GM04503 (cell line): Measurements from ENCODE around the gene AMPD2.

Source experiments
- DNase-seq: peaks from one replicate; pipeline ENCODE4 v3.0.0-alpha.2; 2012; ENCODE audit warnings: low read depth

AMPD2 gene

DNA sequence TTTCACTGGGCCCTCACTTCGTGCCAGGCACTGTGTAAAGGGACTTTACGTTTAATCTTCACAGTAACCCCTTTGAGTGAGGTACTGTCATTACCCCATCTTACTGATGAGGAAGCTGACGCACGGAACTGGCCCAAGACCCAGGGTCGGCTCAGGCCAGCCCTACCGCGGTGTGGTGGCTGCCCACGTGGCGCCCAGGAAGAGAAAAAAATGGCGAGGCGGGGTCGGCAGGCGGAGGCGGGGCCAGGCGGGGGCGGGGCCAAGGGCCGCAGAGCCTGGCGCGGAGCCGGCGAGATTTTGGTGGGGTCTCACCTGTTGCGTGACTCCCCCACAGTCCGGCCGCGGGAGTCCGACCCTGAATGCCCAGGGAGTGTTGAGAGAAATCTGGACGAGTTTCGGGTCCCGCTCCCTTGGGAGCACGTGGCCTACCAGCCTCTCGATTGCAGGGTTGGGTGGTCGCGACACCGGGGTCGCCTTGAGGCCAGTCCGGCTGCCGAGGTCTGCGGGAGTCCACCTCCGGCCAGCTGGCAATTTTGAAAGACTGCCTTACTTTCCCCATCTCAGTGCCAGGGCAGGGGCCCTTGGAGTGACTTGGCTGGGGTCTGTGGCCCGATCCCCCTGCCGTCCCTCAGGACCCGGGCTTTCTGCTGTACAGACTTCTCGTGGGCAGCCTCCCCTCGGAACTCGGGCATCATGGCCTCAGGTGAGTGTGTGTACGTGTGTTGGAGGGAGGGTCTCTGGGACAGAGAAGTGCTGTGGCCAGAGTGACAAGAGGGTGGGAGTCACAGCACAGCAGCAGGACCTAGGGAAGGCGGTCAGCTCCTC lies at the start of gene AMPD2, which contains the start of gene GNAT2:
Gene AMPD2 (plus strand): TSS at position 262 of the 825 bp plus-strand sequence. CDS start 1,339 bp downstream, outside the sequence.
Gene GNAT2 (minus strand): TSS at position 41 of the 825 bp plus-strand sequence. CDS start 6,746 bp downstream, outside the sequence.
- DNase-seq: no peak

- no peak for DNase-seq
Measured at GRCh38 chr1:109570414-109570813, 49.2 kb upstream of the AMPD2 start.

GRCh38 chr1:109573785-109574184 lies 45.9 kb upstream of the AMPD2 start:
- no peak for DNase-seq

DNA sequence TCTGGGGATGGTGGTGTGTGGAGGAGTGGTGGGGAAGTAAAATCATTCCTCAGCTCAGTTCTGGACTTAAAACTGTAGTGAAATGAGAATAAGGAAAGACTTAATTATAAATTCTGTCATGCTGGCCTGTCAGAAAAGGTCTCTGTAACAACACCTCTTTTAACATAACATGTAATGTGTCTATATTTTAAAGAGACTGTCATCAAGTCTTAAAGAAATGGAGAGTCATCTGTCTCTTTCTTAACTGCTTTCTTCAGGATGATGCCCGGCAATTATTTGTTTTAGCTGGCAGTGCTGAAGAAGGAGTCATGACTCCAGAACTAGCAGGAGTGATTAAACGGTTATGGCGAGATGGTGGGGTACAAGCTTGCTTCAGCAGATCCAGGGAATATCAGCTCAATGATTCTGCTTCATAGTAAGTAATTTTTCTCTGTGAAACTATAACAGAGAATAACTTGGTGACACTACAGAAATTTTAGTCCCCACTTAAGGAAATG lies 40.6 kb upstream of the AMPD2 start:
- no peak for DNase-seq

GRCh38 chr1:109579491-109579890 lies 40.1 kb upstream of the AMPD2 start:
- no peak for DNase-seq

DNA sequence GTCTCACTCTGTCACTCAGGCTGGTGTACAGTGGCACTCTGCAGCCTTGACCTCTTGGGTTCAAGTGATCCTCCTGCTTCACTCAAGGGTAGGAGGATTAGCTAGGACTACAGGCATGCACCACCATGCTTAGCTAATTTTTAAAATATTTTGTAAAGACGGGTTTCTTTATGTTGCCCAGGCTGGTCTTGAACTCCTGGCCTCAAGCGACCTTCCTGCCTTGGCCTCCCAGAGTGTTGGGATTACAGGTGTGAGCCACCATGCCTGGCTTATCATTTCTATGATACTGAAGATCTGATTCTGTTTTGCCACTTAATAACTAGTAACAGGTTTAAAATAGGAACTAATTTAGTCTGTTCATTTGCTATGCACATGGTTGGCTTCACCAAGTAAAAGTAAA lies 37.6 kb upstream of the AMPD2 start:
- no peak for DNase-seq

GRCh38 chr1:109584766-109585165 lies 34.9 kb upstream of the AMPD2 start:
- DNase-seq: no peak

DNA sequence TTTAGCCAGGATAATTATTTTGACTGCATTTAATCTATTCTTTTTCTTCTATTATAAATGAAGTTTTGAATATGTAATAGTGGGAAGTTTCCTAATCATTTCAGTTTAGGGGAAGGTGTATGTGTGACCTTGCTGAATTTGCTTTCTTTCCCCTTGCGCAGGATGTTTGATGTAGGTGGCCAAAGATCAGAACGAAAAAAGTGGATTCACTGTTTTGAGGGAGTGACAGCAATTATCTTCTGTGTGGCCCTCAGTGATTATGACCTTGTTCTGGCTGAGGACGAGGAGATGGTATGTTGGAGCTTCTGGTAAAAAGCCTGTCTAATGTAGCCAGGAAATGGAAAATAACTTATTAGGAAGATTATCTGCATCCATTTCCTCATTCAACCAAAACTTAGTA lies 33.6 kb upstream of the AMPD2 start:
- no peak for DNase-seq

DNA sequence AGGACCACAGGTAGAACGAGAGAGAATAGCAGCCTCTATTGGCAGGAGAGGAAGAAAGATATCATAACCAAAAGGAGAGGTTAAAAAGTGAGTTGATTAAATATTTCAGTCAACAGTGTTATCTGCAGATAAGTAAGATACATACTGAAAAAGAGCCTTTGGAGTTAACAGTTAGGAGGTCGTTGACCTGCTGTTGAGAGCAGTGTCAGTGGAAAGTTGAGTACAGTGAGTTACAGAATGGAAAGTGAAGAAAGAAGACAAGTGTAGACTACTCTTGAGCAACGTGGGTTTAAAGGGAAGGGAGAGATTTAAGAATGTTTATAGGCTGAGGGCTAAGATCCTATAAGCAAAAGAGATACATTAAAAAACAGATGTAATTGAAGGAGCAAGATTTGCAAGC lies 30.5 kb upstream of the AMPD2 start:
- DNase-seq: no peak

GRCh38 chr1:109589679-109590078 lies 30.0 kb upstream of the AMPD2 start:
- DNase-seq: no peak

- no peak for DNase-seq
Measured at GRCh38 chr1:109592916-109593315, 26.7 kb upstream of the AMPD2 start.

DNA sequence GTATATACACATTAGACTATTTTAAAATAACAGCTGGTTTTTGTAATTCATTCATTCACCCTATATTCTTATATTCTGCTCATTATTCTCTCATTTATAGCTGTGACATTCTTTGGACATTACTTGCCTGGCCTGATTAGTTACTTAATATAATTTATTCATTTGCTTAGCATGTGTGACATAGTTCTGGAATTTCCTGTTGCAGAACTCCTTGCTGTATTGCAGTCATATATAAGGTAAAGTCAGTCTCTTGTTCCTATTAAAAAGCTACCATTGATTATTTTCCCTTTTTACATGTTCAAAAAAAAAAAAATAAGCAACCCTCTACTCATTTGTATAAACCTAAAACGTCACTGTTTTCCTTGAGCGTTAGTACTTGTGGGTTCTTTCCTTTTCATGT lies 24.1 kb upstream of the AMPD2 start:
- no peak for DNase-seq

GRCh38 chr1:109598156-109598555 lies 21.5 kb upstream of the AMPD2 start:
- no peak for DNase-seq

DNA sequence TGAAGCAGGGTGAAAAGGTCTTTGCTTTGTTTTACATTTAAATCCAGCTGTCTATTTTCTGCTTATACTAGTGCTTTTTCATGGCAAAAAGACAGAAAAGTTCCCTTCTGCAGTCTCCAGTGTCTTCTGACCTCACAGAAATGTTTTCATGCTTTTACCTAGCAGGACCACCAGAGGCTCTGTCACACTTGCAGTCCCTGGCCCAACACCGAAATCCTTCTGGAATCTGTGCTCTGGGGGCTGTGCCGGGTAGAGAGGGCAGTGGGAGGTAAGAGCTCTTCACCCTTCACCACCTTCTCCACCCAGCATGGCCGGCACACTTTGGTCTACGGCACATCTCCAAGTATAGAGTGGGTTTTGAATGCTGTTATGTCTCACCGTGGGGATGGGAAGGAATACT lies 21.0 kb upstream of the AMPD2 start:
- no peak for DNase-seq

DNA sequence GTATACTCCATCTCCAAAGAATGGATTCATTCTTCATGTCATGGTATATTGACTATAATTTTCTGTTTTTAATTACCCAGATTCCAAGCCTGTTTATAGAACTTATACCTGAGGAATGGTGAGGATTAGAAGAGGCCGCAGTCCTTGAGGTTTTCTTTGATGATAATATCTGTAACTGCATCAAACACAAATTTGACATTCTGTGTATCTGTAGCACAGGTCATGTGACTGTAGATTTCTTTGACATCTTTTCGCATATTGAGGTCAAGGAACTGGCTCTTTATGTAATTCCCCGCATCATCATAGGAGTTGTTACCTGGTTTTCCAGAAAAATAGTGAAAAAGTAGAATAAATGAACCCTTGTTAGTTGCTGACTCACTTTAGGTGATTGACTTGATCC lies 16.4 kb upstream of the AMPD2 start:
- DNase-seq: no peak

GRCh38 chr1:109605381-109605780 lies 14.3 kb upstream of the AMPD2 start:
- no peak for DNase-seq

DNA sequence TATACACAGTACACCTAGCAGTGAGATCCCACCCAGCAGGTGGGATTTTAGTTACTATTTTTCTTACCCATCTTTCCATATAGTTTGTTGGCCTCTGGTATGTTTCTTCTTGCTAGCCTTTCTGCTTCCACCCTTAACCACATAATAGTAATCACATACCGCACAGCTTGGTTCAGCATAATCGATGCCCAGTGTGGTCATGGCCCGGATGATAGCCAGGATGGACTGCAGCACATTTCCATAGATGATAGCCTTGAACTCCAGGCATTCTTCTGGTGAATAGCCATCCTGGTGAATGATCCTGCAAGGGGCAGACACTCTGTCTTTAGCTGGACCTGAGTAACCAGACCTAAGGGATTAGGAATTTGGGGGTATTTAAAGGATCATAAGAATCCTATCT lies 9.8 kb upstream of the AMPD2 start:
- DNase-seq: no peak

DNA sequence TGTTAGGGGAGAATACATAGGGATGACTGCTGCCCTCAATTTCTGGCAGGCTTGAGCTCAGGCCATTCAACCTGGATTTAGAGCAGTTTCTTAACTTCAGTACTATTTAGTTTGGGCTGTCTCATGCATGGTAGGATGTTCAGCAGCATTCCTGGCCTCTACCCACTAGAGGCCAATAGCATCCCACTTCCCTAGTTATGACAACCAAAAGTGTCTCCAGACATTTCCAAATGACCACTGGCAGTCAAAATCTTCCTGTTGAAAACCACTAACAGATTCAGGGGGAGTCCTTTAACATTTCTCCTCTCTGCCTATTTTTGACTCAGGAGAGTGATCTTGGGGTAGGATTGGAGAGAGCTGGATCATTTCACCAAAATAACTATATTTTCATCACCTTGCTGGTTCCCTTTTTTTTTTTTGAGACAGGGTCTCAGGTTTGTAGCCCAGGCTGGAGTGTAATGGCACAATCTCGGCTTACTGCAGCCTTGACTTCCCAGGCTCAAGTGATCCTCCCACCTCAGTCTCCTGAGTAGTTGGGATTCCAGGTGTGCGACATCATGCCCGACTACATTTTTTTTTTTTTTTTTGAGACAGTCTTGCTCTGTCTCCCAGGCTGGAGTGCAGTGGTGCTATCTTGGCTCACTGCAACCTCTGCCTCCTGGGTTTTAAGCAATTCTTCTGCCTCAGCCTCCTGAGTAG lies 8.9 kb upstream of the AMPD2 start:
- DNase-seq: no peak

- DNase-seq: no peak
Measured at GRCh38 chr1:109611308-109611990, 8.2 kb upstream of the AMPD2 start.

GRCh38 chr1:109613361-109614147 lies 6.1 kb upstream of the AMPD2 start:
- no peak for DNase-seq

GRCh38 chr1:109615879-109616278 lies 3.8 kb upstream of the AMPD2 start:
- no peak for DNase-seq

GRCh38 chr1:109616391-109616790 lies 3.2 kb upstream of the AMPD2 start:
- DNase-seq: no peak
